RWPE2 (cell line): ENCODE data around the gene GPC5.
"Not testable (repeated sequence)": the region's sequence is repeated elsewhere in the genome, so short reads cannot be mapped to it uniquely, and the experiment has no call there.

ENCODE experiments used
- ATAC-seq: fragments of 200-7000 bp; cut with Tn5 transposase; 3 replicates; pipeline ENCODE4 v1.9.1; 2021; ENCODE audit warnings: low read depth
- DNase-seq: peaks from one replicate; pipeline ENCODE4 v3.0.0-alpha.2; 2020; ENCODE audit warnings: low spot score
- H3K27ac ChIP-seq: fragments of 450-650 bp; 2 replicates; pipeline ENCODE4 v1.5.1; 2017; ENCODE audit warnings: mild to moderate bottlenecking; ENCODE audit not compliant: poor library complexity, severe bottlenecking
- H3K27me3 ChIP-seq: fragments of 250-450 bp; sonication (Bioruptor Pico); 2 replicates; pipeline ENCODE4 v1.5.1; 2021; ENCODE audit warnings: mild to moderate bottlenecking, moderate library complexity; ENCODE audit not compliant: insufficient read depth, poor library complexity, severe bottlenecking
- H3K36me3 ChIP-seq: fragments of 250-450 bp; sonication (Bioruptor Pico); 2 replicates; pipeline ENCODE4 v1.5.1; 2020; ENCODE audit warnings: low read depth, mild to moderate bottlenecking, moderate library complexity
- H3K4me1 ChIP-seq: fragments of 250-450 bp; sonication (Bioruptor Pico); 2 replicates; pipeline ENCODE4 v1.5.1; 2021; ENCODE audit warnings: mild to moderate bottlenecking, moderate library complexity; ENCODE audit not compliant: insufficient read depth, poor library complexity, severe bottlenecking
- H3K4me3 ChIP-seq: fragments of 250-450 bp; sonication (Bioruptor Pico); 2 replicates; pipeline ENCODE4 v1.5.1; 2021; ENCODE audit warnings: mild to moderate bottlenecking, moderate library complexity; ENCODE audit not compliant: severe bottlenecking
- H3K9me3 ChIP-seq: fragments of 250-450 bp; sonication (Bioruptor Pico); 2 replicates; pipeline ENCODE4 v1.5.1; 2021; ENCODE audit warnings: mild to moderate bottlenecking, moderate library complexity; ENCODE audit not compliant: severe bottlenecking
- CTCF ChIP-seq: fragments of 450-650 bp; IDR thresholded peaks from one replicate; pipeline ENCODE4 v1.5.1; 2017; ENCODE audit warnings: mild to moderate bottlenecking, moderate library complexity; ENCODE audit not compliant: poor library complexity, severe bottlenecking

Gene GPC5

GRCh38 chr13:92894447-92894846 is 1496.0 kb downstream of the GPC5 start:
- H3K27ac ChIP-seq: no peak overlapping the region
- H3K36me3 ChIP-seq: no peaks in the 10 kb centered on the region
- no peak for DNase-seq
- H3K27me3 ChIP-seq: peaks cover 4% of the 10 kb centered on the region
- H3K4me3 ChIP-seq: no peak overlapping the region
- ATAC-seq: no peak
- H3K9me3 ChIP-seq: no peaks in the 10 kb centered on the region
- no peaks in the 10 kb centered on the region for H3K4me1 ChIP-seq
- TF ChIP-seq CTCF: no peak

DNA sequence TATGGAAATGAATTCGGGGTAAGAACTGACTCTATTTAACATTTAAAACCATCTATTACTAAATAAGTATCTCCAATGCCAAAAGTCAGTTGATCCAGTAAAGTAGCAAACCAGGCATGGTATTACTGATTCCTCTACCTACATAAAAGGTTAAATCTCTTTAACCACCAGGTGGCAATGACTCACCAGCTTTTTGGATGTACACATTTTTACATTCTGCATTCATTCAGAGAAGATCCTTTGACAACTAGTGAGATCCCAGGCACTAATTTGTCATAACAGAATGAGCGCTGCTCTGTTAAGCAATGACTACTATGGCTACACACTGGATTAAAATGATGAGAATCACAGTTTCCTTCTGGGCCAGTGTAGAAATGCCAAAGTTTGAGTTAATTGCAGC is 1498.4 kb downstream of the GPC5 start:
- H3K27ac ChIP-seq: no peak overlapping the region
- H3K36me3 ChIP-seq: no peaks in the 10 kb centered on the region
- TF ChIP-seq CTCF: peak; percentile 48
- no peaks in the 10 kb centered on the region for H3K4me1 ChIP-seq
- no peak for DNase-seq
- ATAC-seq: peak; percentile 55; the same call in 1 of the 3 replicates
- H3K9me3 ChIP-seq: no peaks in the 10 kb centered on the region
- H3K4me3 ChIP-seq: no peak overlapping the region
- peaks cover 2% of the 10 kb centered on the region for H3K27me3 ChIP-seq

- H3K36me3 ChIP-seq, H3K4me1 ChIP-seq, ATAC-seq, H3K27ac ChIP-seq, H3K27me3 ChIP-seq, H3K9me3 ChIP-seq, H3K4me3 ChIP-seq, DNase-seq: not testable (repeated sequence)
Measured at GRCh38 chr13:92898946-92899345, 1500.5 kb downstream of the GPC5 start.

GRCh38 chr13:92900446-92900845 is 1502.0 kb downstream of the GPC5 start:
- DNase-seq (no peak), ATAC-seq (no peak)
- Histone ChIP-seq H3K27ac (no peak overlapping the region), H3K36me3 (no peaks in the 10 kb centered on the region), H3K4me3 (no peak overlapping the region), H3K9me3 (no peaks in the 10 kb centered on the region), H3K27me3 (peaks cover 2% of the 10 kb centered on the region), H3K4me1 (no peaks in the 10 kb centered on the region)
- TF ChIP-seq CTCF: no peak

DNA sequence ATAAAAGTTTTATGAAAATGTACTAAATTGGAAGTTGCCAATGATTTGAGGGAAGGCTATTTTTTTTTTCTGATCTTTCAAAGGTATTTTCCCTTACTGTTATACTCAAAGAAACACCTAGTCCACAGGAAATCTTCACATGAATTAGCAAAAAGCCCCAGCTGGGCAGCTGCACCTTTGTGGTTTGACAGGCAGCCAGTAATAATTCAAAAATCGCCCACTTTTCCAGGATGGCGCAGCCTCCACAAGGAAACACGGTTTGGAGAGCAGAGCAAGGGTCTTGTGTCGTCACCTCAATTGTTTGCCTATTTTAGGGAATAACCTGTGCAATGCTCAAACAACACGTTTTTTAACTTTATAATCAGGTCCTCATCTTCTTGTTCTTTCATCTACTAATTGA is 1503.3 kb downstream of the GPC5 start:
- DNase-seq (no peak), ATAC-seq (no peak)
- no peak for TF ChIP-seq CTCF
- H3K4me3 ChIP-seq: no peak overlapping the region
- no peak overlapping the region for H3K27ac ChIP-seq
- H3K27me3 ChIP-seq: peaks cover 2% of the 10 kb centered on the region
- no peaks in the 10 kb centered on the region for H3K4me1 ChIP-seq
- H3K9me3 ChIP-seq: no peaks in the 10 kb centered on the region
- H3K36me3 ChIP-seq: no peaks in the 10 kb centered on the region
